ENCODE data around the gene GAL3ST1. TPM values are rescaled to one million over a fixed set of nuclear protein-coding genes. Genes with fewer than 3 reads are reported as not detected.

GAL3ST1 gene
- total RNA-seq, 1 donor from 2014 or later, result 2.6 TPM

DNA sequence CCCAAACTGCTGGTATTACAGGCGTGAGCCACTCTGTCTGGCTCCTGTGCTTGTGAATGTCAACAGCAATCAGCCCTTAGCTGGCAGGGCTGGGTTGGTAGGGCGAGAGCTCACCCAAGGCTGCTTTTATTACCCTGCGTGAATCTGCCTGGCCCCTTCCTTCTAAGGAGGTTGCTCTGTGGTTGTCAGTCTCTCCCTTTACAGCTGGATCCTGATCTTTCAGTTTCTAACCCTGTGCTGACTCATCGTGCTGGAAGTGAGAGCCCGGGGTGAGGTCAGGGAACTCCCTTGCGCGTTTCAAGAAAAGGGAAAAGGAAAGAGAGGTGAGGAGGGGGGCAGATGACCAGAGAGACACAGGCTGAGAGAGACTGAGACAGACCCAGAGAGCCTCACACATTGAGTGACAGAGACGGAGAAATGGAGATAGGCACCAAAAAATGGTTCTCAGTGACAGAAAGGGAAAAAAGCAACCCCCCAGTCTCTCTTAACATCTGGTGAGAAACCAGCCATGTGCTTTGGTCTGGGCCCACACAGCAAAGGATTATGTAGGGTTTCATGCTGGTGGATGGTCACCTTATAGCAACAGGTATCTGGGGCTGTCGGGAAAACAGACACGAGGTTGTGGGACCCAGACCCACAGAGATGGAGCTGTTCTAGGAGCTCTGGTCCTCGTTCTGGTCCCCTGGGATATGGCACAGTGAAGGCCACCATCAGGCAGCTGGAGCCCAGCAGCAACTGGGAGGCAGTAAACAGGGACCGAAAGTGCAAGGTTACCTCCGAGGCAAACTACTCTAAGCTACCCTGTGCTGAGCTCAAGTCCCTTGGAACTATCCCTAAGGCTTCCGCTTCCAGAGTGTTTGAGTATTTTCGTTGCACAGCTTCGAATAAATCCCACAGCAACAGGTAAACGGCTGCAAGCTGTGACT lies 35.1 kb upstream of the GAL3ST1 start:
- Histone ChIP-seq H3K27me3 (ENCODE audit: control insufficient read depth in 3 of 3, insufficient read depth in 3 of 3, low read length in 3 of 3) (no peaks in the 10 kb centered on the region), H3K4me3 (ENCODE audit: low read length in 3 of 3) (peak overlapping the region in 2 of 3 donors; percentile 6 to 48), H3K36me3 (ENCODE audit: control insufficient read depth in 3 of 3, insufficient read depth in 3 of 3, low read length in 3 of 3) (peaks cover 0 to 6% (median 2%) of the 10 kb centered on the region in 3 donors), H3K9me3 (ENCODE audit: control insufficient read depth in 3 of 3, low read length in 3 of 3) (no peaks in the 10 kb centered on the region), H3K4me1 (ENCODE audit: control insufficient read depth in 3 of 3, insufficient read depth in 3 of 3, low read length in 3 of 3) (peaks cover 31 to 33% (median 32%) of the 10 kb centered on the region in 3 donors), H3K27ac (ENCODE audit: low read depth, low read length) (peak overlapping the region; percentile 32), H3K9ac (ENCODE audit: low read depth in 1 of 3, low read length in 3 of 3) (peak overlapping the region in 1 of 3 donors; percentile 33)

GRCh38 chr22:30607939-30608338 lies 33.5 kb upstream of the GAL3ST1 start:
- Histone ChIP-seq H3K4me1 (ENCODE audit: control insufficient read depth in 3 of 3, insufficient read depth in 3 of 3, low read length in 3 of 3) (peaks cover 31 to 33% (median 32%) of the 10 kb centered on the region in 3 donors), H3K36me3 (ENCODE audit: control insufficient read depth in 3 of 3, insufficient read depth in 3 of 3, low read length in 3 of 3) (peaks cover 0 to 3% (median 0%) of the 10 kb centered on the region in 3 donors), H3K9me3 (ENCODE audit: control insufficient read depth in 3 of 3, low read length in 3 of 3) (no peaks in the 10 kb centered on the region), H3K4me3 (ENCODE audit: low read length in 3 of 3) (peak overlapping the region in 1 of 3 donors; percentile 31), H3K27me3 (ENCODE audit: control insufficient read depth in 3 of 3, insufficient read depth in 3 of 3, low read length in 3 of 3) (no peaks in the 10 kb centered on the region), H3K27ac (ENCODE audit: low read depth, low read length) (no peak overlapping the region), H3K9ac (ENCODE audit: low read depth in 1 of 3, low read length in 3 of 3) (peak overlapping the region in 2 of 3 donors; percentile 57 to 82)

DNA sequence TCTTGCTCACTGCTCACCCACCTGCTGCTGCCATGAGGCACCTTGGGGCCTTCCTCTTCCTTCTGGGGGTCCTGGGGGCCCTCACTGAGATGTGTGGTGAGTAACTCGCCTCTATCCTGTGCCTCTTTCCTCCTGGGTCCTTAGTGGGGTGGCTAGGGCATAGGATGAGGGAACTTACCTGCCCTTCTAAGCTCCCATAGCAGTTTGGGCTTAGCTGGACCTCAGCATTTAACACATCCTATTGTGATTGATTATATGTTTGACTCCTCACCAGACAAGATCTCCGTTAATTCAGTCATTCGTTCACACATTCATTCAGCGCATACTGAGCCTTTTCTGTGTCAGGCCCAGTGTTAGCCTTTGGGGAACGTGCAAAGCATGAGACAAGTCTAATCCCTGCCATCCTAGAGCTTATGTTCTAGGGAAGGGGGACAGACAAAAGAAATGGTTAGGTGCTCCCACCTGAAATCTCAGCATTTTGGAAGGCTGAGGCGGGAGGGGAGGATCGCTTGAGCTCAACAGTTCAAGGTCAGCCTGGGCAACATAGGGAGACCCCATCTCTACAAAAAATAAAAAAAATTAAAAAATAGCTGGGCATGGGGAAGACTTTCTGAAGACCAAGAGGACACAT lies 33.0 kb upstream of the GAL3ST1 start:
- Histone ChIP-seq H3K4me1 (ENCODE audit: control insufficient read depth in 3 of 3, insufficient read depth in 3 of 3, low read length in 3 of 3) (peaks cover 31 to 33% (median 32%) of the 10 kb centered on the region in 3 donors), H3K9me3 (ENCODE audit: control insufficient read depth in 3 of 3, low read length in 3 of 3) (no peaks in the 10 kb centered on the region), H3K27ac (ENCODE audit: low read depth, low read length) (peak overlapping the region; percentile 63), H3K4me3 (ENCODE audit: low read length in 3 of 3) (peak overlapping the region; percentile 87 to 93 (median 93)), H3K36me3 (ENCODE audit: control insufficient read depth in 3 of 3, insufficient read depth in 3 of 3, low read length in 3 of 3) (peaks cover 0 to 3% (median 0%) of the 10 kb centered on the region in 3 donors), H3K27me3 (ENCODE audit: control insufficient read depth in 3 of 3, insufficient read depth in 3 of 3, low read length in 3 of 3) (no peaks in the 10 kb centered on the region), H3K9ac (ENCODE audit: low read depth in 1 of 3, low read length in 3 of 3) (peak overlapping the region; percentile 79 to 90 (median 82))

DNA sequence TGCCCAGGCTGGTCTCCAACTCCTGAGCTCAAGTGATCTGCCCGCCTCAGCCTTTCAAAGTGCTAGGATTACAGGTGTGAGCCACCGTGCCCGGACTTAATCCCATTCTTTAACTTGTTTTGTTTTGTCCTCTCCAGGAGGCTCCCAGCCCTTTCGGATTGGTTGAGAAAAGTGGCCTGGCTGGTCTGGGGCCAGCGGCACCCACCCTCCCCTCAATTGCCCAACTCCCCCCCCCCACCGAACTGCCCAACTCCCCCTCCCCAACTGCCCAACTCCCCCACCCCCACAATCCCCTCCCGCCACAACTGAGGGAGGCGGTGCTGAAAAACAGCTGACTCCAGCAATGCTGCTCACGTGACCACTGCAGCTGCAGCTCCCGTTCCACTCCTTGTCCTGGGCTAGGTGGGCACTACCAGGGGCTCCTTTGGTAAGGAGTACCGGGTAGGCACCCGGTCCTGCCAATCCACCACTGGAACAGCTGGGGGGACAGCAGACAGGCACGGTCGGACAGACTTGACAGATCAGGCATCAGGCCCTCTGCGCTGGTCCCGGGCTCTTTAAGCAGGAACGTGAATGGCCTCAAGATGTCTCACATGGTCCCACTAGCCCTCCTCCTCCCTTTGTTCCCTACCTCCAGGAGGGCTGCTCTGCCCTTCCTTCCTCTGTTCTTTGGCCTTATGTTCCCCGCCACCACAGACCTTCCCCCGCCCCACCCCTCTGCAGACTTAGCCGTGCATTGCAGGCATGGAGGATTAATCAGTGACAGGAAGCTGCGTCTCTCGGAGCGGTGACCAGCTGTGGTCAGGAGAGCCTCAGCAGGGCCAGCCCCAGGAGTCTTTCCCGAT lies 32.2 kb upstream of the GAL3ST1 start, which contains the start of gene TCN2:
TCN2 (plus strand) TSS at position 720 of the 845 bp plus-strand sequence. CDS start 158 bp downstream, outside the sequence.
- peaks cover 31 to 33% (median 32%) of the 10 kb centered on the region in 3 donors for H3K4me1 ChIP-seq (ENCODE audit: control insufficient read depth in 3 of 3, insufficient read depth in 3 of 3, low read length in 3 of 3)

DNA sequence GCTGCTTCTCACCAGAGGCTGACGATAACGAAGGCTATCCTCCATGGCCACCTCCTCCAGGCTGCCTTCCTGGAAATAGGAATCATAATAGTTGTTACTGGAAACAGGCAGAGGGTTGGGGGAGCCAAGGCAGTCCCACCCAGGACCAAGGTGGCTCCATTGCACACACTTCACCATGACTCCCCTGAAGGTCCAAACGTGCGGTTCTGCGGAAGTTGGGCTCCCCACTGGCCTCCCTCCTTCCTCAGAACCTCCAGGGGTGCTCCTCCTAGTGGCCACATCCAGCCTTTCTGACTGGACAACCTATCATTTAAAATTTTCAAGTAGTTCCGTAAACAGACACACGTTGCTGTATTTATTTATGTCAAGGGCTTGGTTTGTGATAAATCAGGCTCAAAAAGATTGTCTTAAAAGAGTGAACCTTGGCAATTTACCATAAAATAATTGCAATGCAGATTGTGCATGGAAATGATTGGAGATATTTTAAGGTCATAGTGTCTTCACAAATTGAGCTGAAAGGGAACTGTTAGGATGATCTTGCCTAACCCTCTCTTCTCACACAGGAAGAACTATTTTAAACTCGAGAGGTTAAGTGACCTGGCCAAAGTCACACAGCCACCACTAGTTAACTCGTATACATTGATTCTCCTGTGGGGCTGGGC lies 31.1 kb upstream of the GAL3ST1 start:
- peaks cover 31 to 33% (median 32%) of the 10 kb centered on the region in 3 donors for H3K4me1 ChIP-seq (ENCODE audit: control insufficient read depth in 3 of 3, insufficient read depth in 3 of 3, low read length in 3 of 3)
- H3K27ac ChIP-seq (ENCODE audit: low read depth, low read length), result no peak overlapping the region
- H3K4me3 ChIP-seq (ENCODE audit: low read length in 3 of 3), result peak overlapping the region; percentile 2 to 67 (median 45)
- H3K27me3 ChIP-seq (ENCODE audit: control insufficient read depth in 3 of 3, insufficient read depth in 3 of 3, low read length in 3 of 3), result no peaks in the 10 kb centered on the region
- peak overlapping the region in 1 of 3 donors; percentile 61 for H3K9ac ChIP-seq (ENCODE audit: low read depth in 1 of 3, low read length in 3 of 3)
- no peaks in the 10 kb centered on the region for H3K36me3 ChIP-seq (ENCODE audit: control insufficient read depth in 3 of 3, insufficient read depth in 3 of 3, low read length in 3 of 3)
- H3K9me3 ChIP-seq (ENCODE audit: control insufficient read depth in 3 of 3, low read length in 3 of 3), result no peaks in the 10 kb centered on the region

More for the DNA sequence above, 32.2 kb upstream of the GAL3ST1 start, which contains the start of gene TCN2:
- peak within 1 kb of the TSS; percentile 79 to 90 (median 82) for H3K9ac ChIP-seq (ENCODE audit: low read depth in 1 of 3, low read length in 3 of 3)
- H3K9me3 ChIP-seq (ENCODE audit: control insufficient read depth in 3 of 3, low read length in 3 of 3), result no peaks in the 10 kb centered on the region
- no peaks in the 10 kb centered on the region for H3K36me3 ChIP-seq (ENCODE audit: control insufficient read depth in 3 of 3, insufficient read depth in 3 of 3, low read length in 3 of 3)
- H3K27ac ChIP-seq (ENCODE audit: low read depth, low read length), result peak within 1 kb of the TSS; percentile 63
- no peaks in the 10 kb centered on the region for H3K27me3 ChIP-seq (ENCODE audit: control insufficient read depth in 3 of 3, insufficient read depth in 3 of 3, low read length in 3 of 3)
- peak within 1 kb of the TSS; percentile 87 to 93 (median 93) for H3K4me3 ChIP-seq (ENCODE audit: low read length in 3 of 3)

GRCh38 chr22:30604723-30605122 lies 30.3 kb upstream of the GAL3ST1 start:
- no peaks in the 10 kb centered on the region for H3K36me3 ChIP-seq (ENCODE audit: control insufficient read depth in 3 of 3, insufficient read depth in 3 of 3, low read length in 3 of 3)
- H3K9me3 ChIP-seq (ENCODE audit: control insufficient read depth in 3 of 3, low read length in 3 of 3), result no peaks in the 10 kb centered on the region
- H3K4me3 ChIP-seq (ENCODE audit: low read length in 3 of 3), result no peak overlapping the region
- H3K27me3 ChIP-seq (ENCODE audit: control insufficient read depth in 3 of 3, insufficient read depth in 3 of 3, low read length in 3 of 3), result no peaks in the 10 kb centered on the region
- H3K4me1 ChIP-seq (ENCODE audit: control insufficient read depth in 3 of 3, insufficient read depth in 3 of 3, low read length in 3 of 3), result peaks cover 30 to 32% (median 31%) of the 10 kb centered on the region in 3 donors
- H3K9ac ChIP-seq (ENCODE audit: low read depth in 1 of 3, low read length in 3 of 3), result no peak overlapping the region
- H3K27ac ChIP-seq (ENCODE audit: low read depth, low read length), result no peak overlapping the region

- Histone ChIP-seq H3K4me1 (ENCODE audit: control insufficient read depth in 3 of 3, insufficient read depth in 3 of 3, low read length in 3 of 3) (peaks cover 22 to 28% (median 27%) of the 10 kb centered on the region in 3 donors), H3K36me3 (ENCODE audit: control insufficient read depth in 3 of 3, insufficient read depth in 3 of 3, low read length in 3 of 3) (no peaks in the 10 kb centered on the region)
Observed at GRCh38 chr22:30603801-30604200, 29.3 kb upstream of the GAL3ST1 start.

DNA sequence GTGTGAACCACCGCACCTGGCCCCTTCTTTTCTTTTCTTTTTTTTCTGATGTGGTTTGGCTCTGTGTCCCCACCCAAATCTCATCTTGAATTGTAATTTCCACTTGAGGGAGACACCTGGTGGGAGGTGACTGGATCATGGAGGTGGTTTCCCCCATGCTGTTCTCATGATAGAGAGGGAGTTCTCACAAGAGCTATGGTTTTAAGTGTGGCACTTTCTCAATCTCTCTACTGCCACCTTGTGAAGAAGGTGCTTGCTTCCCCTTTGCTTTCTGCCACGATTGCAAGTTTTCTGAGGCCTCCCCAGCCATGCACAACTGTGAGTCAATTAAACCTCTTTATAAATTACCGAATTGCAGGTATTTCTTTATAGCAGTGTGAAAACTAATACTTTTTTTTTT lies 27.6 kb upstream of the GAL3ST1 start:
- Histone ChIP-seq H3K36me3 (ENCODE audit: control insufficient read depth in 3 of 3, insufficient read depth in 3 of 3, low read length in 3 of 3) (no peaks in the 10 kb centered on the region), H3K27ac (ENCODE audit: low read depth, low read length) (no peak overlapping the region), H3K4me3 (ENCODE audit: low read length in 3 of 3) (no peak overlapping the region), H3K4me1 (ENCODE audit: control insufficient read depth in 3 of 3, insufficient read depth in 3 of 3, low read length in 3 of 3) (peaks cover 6 to 12% (median 12%) of the 10 kb centered on the region in 3 donors), H3K9me3 (ENCODE audit: control insufficient read depth in 3 of 3, low read length in 3 of 3) (no peaks in the 10 kb centered on the region), H3K9ac (ENCODE audit: low read depth in 1 of 3, low read length in 3 of 3) (no peak overlapping the region), H3K27me3 (ENCODE audit: control insufficient read depth in 3 of 3, insufficient read depth in 3 of 3, low read length in 3 of 3) (no peaks in the 10 kb centered on the region)

More at GRCh38 chr22:30603801-30604200, 29.3 kb upstream of the GAL3ST1 start:
- H3K4me3 ChIP-seq (ENCODE audit: low read length in 3 of 3), result no peak overlapping the region
- H3K27ac ChIP-seq (ENCODE audit: low read depth, low read length), result no peak overlapping the region
- no peaks in the 10 kb centered on the region for H3K27me3 ChIP-seq (ENCODE audit: control insufficient read depth in 3 of 3, insufficient read depth in 3 of 3, low read length in 3 of 3)
- no peak overlapping the region for H3K9ac ChIP-seq (ENCODE audit: low read depth in 1 of 3, low read length in 3 of 3)
- H3K9me3 ChIP-seq (ENCODE audit: control insufficient read depth in 3 of 3, low read length in 3 of 3), result no peaks in the 10 kb centered on the region

DNA sequence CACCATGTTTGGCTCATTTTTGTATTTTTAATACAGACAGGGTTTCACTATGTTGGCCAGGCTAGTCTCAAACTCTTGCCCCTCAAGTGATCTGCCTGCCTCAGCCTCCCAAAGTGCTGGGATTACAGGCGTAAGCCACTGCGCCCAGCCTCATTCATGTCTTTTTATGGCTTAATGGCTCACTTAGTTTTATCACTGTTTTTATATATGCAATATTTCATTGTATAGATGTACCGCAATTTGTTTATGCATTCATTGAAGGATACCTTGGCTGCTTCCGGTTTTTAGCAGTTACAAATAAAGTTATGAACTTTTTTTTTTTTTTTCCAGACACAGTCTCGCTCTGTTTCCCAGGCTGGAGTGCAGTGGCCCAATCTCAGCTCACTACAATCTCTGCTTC lies 27.0 kb upstream of the GAL3ST1 start:
- Histone ChIP-seq H3K27ac (ENCODE audit: low read depth, low read length) (no peak overlapping the region), H3K9me3 (ENCODE audit: control insufficient read depth in 3 of 3, low read length in 3 of 3) (no peaks in the 10 kb centered on the region), H3K27me3 (ENCODE audit: control insufficient read depth in 3 of 3, insufficient read depth in 3 of 3, low read length in 3 of 3) (no peaks in the 10 kb centered on the region), H3K36me3 (ENCODE audit: control insufficient read depth in 3 of 3, insufficient read depth in 3 of 3, low read length in 3 of 3) (no peaks in the 10 kb centered on the region), H3K4me1 (ENCODE audit: control insufficient read depth in 3 of 3, insufficient read depth in 3 of 3, low read length in 3 of 3) (peaks cover 6 to 9% (median 7%) of the 10 kb centered on the region in 3 donors), H3K4me3 (ENCODE audit: low read length in 3 of 3) (no peak overlapping the region), H3K9ac (ENCODE audit: low read depth in 1 of 3, low read length in 3 of 3) (no peak overlapping the region)

Data from skeletal muscle tissue (tissue), 4 donors.